AG08395 (cell line): ENCODE results near the gene ST6GALNAC4.
"Not testable (repeated sequence)": the region's sequence is repeated elsewhere in the genome, so short reads cannot be mapped to it uniquely, and the experiment has no call there.

Source experiments
- DNase-seq: peaks from one replicate; pipeline ENCODE4 v3.0.0; 2012; ENCODE audit warnings: mixed read lengths, low spot score

Gene ST6GALNAC4

GRCh38 chr9:127885508-127886281 lies 31.1 kb downstream of the ST6GALNAC4 start:
- DNase-seq: no peak

- no peak for DNase-seq
Measured at GRCh38 chr9:127884976-127885490, 31.8 kb downstream of the ST6GALNAC4 start.

GRCh38 chr9:127884427-127884911 lies 32.4 kb downstream of the ST6GALNAC4 start:
- no peak for DNase-seq

- no peak for DNase-seq
Measured at GRCh38 chr9:127883959-127884358, 32.9 kb downstream of the ST6GALNAC4 start.

GRCh38 chr9:127881715-127882114 lies 35.1 kb downstream of the ST6GALNAC4 start:
- not testable (repeated sequence) for DNase-seq

GRCh38 chr9:127880143-127880542 lies 36.7 kb downstream of the ST6GALNAC4 start:
- DNase-seq: no peak

DNA sequence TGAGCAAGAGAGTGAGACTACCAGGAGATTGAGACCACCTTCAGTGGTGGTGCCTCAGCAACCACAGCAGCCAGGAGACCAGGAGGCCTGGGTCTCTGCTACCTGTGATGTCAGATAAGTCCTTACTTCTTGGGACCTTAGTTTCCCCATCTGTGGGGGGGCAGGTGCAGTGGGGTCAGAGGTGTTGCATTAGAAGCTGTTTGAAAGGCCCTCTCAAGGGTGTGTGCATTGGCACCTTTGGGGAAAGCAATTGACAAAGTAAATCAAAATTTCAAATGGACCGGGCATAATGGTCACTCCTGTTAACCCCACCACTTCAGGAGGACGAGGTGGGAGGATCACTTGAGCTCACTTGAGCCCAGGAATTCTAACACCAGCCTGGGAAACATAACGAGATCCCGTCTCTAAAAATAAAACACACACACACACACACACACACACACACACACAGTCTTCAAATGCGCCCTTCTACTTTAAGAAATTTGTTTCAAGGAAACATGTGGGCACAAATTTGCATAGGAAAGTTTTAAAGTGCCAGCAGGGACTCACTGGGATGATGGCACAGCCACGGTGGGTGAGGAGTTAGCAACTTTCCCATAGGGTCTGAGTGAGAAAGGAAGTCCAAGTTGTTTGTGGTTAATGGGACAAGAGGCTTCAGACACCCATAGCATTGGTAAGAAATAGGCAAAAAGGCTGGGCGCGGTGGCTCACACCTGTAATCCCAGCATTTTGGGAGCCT lies 38.0 kb downstream of the ST6GALNAC4 start:
- no peak for DNase-seq

GRCh38 chr9:127878001-127878651 lies 38.7 kb downstream of the ST6GALNAC4 start:
- no peak for DNase-seq

DNA sequence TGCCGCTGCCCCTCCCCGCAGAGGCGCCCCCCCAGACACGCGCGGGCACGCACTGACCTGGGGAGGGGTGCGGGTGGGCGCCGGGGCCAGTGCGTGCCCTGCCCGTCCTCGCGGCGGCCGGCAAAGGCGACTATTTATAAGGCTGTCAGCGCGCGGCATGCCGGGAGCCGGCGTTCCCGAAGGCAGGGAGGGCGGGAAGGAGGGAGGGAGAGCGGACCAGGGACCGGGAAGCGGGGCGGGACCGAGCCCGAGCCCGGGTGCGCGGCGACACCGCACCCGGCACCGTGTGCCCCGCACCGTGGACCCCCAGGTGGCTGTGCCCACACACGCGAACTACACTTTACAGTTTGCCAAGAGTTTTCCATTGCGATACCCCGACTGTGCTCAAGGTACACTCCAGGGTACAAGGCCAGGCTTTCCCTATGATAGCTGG lies 39.3 kb downstream of the ST6GALNAC4 start, which contains the start of gene AK1:
TSS of gene AK1 (minus strand) at position 110 of the 433 bp plus-strand sequence. CDS start 3,058 bp downstream, outside the sequence.
- peak; percentile 68 for DNase-seq

GRCh38 chr9:127876764-127877562 lies 39.9 kb downstream of the ST6GALNAC4 start:
- DNase-seq: peak; percentile 31

GRCh38 chr9:127876026-127876763 lies 40.6 kb downstream of the ST6GALNAC4 start:
- DNase-seq: no peak

GRCh38 chr9:127875306-127875966 lies 41.4 kb downstream of the ST6GALNAC4 start:
- DNase-seq: peak; percentile 72

- no peak for DNase-seq
Measured at GRCh38 chr9:127874301-127875221, 42.3 kb downstream of the ST6GALNAC4 start.

GRCh38 chr9:127873886-127874285 lies 43.0 kb downstream of the ST6GALNAC4 start:
- peak; percentile 76 for DNase-seq

- DNase-seq: no peak
Measured at GRCh38 chr9:127873223-127873691, 43.6 kb downstream of the ST6GALNAC4 start.

GRCh38 chr9:127872369-127873222 lies 44.2 kb downstream of the ST6GALNAC4 start:
- no peak for DNase-seq

DNA sequence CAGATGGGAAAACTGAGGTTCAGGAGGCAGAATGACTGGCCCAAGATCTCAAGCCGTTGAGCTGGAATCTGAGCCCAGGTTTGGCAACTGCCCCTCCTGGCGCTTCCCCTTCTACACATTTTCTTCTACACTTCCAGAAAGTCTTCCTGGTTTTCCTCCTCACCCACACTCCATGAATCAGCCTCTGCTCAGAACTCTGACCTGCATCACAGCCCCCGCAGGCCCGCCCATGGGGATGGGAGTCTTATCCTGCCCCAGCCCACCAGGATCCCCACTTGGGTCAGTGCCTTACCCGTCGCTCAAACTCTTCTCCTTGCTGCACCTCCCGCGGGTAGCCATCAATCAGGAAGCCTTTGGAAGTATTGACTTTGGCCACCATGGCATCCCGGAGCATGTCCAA lies 45.3 kb downstream of the ST6GALNAC4 start:
- DNase-seq: no peak

DNA sequence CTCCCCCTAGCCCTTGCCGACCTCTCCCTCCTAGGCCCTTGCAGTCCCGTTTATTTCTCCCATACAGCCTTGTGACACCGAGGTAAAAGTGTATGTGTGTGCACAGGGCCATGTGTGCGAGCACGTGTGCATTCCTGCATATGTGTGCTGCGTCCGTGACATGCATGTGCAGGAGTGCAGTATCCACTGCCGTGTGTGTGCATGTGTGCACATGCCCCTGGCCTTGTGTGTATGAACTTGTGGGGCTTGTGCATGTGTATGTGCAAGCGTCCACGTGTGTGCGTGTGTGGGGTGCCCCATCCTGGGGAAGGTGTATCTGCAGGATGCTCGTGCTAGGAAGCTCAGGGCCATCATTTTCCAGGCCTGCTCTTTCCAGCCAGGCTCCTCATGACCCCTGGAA lies 46.0 kb downstream of the ST6GALNAC4 start:
- DNase-seq: no peak
